H1 (cell line): ENCODE measurements around the gene CALM1. TPM values are rescaled to one million over a fixed set of nuclear protein-coding genes. Genes with fewer than 3 reads are reported as not detected.

ENCODE experiments used
- EZH2 ChIP-seq: fragments of 200-600 bp; sonication (generic); IDR thresholded peaks from 2 replicates; pipeline ENCODE4 v1.7.1; 2012; ENCODE audit warnings: low read depth, mild to moderate bottlenecking, moderate library complexity, low read length, inconsistent platforms; ENCODE audit not compliant: severe bottlenecking
- JUND ChIP-seq: IDR thresholded peaks from 2 replicates; pipeline ENCODE4 v1.6.1; 2011; ENCODE audit warnings: mild to moderate bottlenecking, improper control_type of control experiment, low read length
- polyA plus RNA-seq, 7 experiments: library from polyadenylated mRNA; depleted of rRNA in 3 of 7; stranded (reverse) in 5 of 7; unstranded in 2 of 7; fragments of >200 nt in 5 of 7; fragments of 200-250 nt in 2 of 7; gene quantifications; 1 replicate in 5 of 7; 2 replicates in 1 of 7; 4 replicates in 1 of 7; pipeline versions ENCODE4 v1.2.1 to v1.2.3, GENCODE V29; 2011 to 2013; ENCODE audit warnings: missing spikeins in 2 of 7, mixed read lengths in 2 of 7
- total RNA-seq: library from RNA; stranded (reverse); fragmentation: NEBNext Ultra II Directional; extraction: Animal tissue kit (Norgen Biotek cat#: 25700); gene quantifications from 2 replicates; pipeline ENCODE4 v1.2.1, GENCODE V29; 2021

The CALM1 gene
- total and polyA plus RNA-seq, 2 of the 8 experiments (the other 6 are each of a cell fraction or from before 2014, with no cell fraction given): 285 to 422 TPM

DNA sequence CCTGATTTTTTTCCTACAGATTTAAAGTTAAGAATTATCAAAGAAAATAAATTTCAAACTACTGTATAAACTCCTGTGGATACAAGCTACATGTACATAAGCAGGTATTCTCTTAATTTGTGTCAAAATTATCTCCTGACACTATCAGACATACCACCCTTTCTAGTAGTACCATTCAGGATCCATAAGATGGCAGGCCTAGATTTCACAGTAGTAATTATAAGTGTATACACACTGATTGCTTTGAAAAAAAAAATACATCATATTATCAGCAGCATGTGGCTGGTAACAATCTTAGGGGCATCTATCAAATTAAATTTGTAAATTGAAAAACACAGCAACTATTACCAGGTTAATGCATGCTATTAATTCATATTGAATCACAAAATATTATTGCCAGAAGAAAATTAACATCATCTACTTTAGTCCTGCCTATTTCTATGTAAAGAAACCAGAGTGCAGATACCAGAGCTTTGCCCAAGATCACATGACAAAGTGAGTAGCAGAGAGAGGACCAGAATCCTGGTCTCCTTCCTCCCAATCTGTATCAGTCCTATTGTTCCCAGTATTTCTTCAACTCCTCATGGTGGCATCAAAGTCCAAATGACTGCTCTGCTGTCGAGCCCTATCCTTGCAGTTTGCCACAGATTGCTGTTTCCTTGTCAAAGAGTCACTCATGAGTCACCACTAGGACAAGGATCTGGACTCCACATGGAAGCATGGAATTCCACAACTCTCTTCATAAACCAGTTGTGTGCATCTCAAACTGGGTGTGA, 27.7 kb upstream of the CALM1 start (continued):
- TF ChIP-seq JUND: no peak
- no peak for TF ChIP-seq EZH2
